T-helper 1 cell treated with Interleukin-12 subunit alpha and Interleukin-12 subunit beta and Interleukin-4 antibody, amounts not matched to agents 30 μg/mL and 1 μg/mL, for 36 hours (primary cell): ENCODE data around the gene AGTR1.
"Not testable (repeated sequence)": the region's sequence is repeated elsewhere in the genome, so short reads cannot be mapped to it uniquely, and the experiment has no call there.

Source experiments
- H3K27ac Mint-ChIP-seq: one replicate; pipeline ENCODE4 v1.8.0; 2021; ENCODE audit warnings: mild to moderate bottlenecking, mixed read lengths
- H3K27me3 Mint-ChIP-seq: one replicate; pipeline ENCODE4 v1.8.0; 2021; ENCODE audit warnings: low read depth, mixed read lengths
- H3K36me3 Mint-ChIP-seq: one replicate; pipeline ENCODE4 v1.8.0; 2021; ENCODE audit warnings: low read depth, mixed read lengths
- H3K4me1 Mint-ChIP-seq: one replicate; pipeline ENCODE4 v1.8.0; 2021; ENCODE audit warnings: low read depth, mixed read lengths
- H3K4me3 Mint-ChIP-seq: one replicate; pipeline ENCODE4 v1.8.0; 2021; ENCODE audit warnings: mild to moderate bottlenecking, moderate library complexity, mixed read lengths
- H3K9me3 Mint-ChIP-seq: one replicate; pipeline ENCODE4 v1.8.0; 2021; ENCODE audit warnings: mixed read lengths

The AGTR1 gene

GRCh38 chr3:148759430-148759829, 61.7 kb downstream of the AGTR1 start:
- Mint-ChIP-seq H3K4me1 (no peaks in the 10 kb centered on the region), H3K9me3 (no peaks in the 10 kb centered on the region), H3K27me3 (no peaks in the 10 kb centered on the region), H3K27ac (no peak overlapping the region), H3K36me3 (no peaks in the 10 kb centered on the region), H3K4me3 (no peak overlapping the region)

GRCh38 chr3:148763156-148763680, 65.5 kb downstream of the AGTR1 start:
- Mint-ChIP-seq H3K4me1 (no peaks in the 10 kb centered on the region), H3K27me3 (no peaks in the 10 kb centered on the region), H3K4me3 (no peak overlapping the region), H3K27ac (no peak overlapping the region), H3K36me3 (no peaks in the 10 kb centered on the region), H3K9me3 (no peaks in the 10 kb centered on the region)

GRCh38 chr3:148763986-148764935, 66.6 kb downstream of the AGTR1 start:
- H3K27ac Mint-ChIP-seq = no peak overlapping the region
- H3K4me3 Mint-ChIP-seq = no peak overlapping the region
- no peaks in the 10 kb centered on the region for H3K27me3 Mint-ChIP-seq
- H3K9me3 Mint-ChIP-seq = no peaks in the 10 kb centered on the region
- no peaks in the 10 kb centered on the region for H3K4me1 Mint-ChIP-seq
- H3K36me3 Mint-ChIP-seq = no peaks in the 10 kb centered on the region

GRCh38 chr3:148772361-148772760, 74.7 kb downstream of the AGTR1 start:
- no peak overlapping the region for H3K4me3 Mint-ChIP-seq
- H3K27me3 Mint-ChIP-seq = no peaks in the 10 kb centered on the region
- no peak overlapping the region for H3K27ac Mint-ChIP-seq
- no peaks in the 10 kb centered on the region for H3K9me3 Mint-ChIP-seq
- H3K36me3 Mint-ChIP-seq = no peaks in the 10 kb centered on the region
- H3K4me1 Mint-ChIP-seq = no peaks in the 10 kb centered on the region

- Mint-ChIP-seq H3K27me3 (no peaks in the 10 kb centered on the region), H3K9me3 (no peaks in the 10 kb centered on the region), H3K4me1 (no peaks in the 10 kb centered on the region), H3K27ac (no peak overlapping the region), H3K4me3 (no peak overlapping the region), H3K36me3 (no peaks in the 10 kb centered on the region)
Measured at GRCh38 chr3:148772835-148773234, 75.1 kb downstream of the AGTR1 start.

GRCh38 chr3:148773805-148774204, 76.1 kb downstream of the AGTR1 start:
- Mint-ChIP-seq H3K9me3 (no peaks in the 10 kb centered on the region), H3K27me3 (no peaks in the 10 kb centered on the region), H3K36me3 (no peaks in the 10 kb centered on the region), H3K27ac (no peak overlapping the region), H3K4me1 (no peaks in the 10 kb centered on the region), H3K4me3 (no peak overlapping the region)

GRCh38 chr3:148778926-148779325, 81.2 kb downstream of the AGTR1 start:
- no peaks in the 10 kb centered on the region for H3K9me3 Mint-ChIP-seq
- H3K4me3 Mint-ChIP-seq = no peak overlapping the region
- H3K27ac Mint-ChIP-seq = no peak overlapping the region
- H3K36me3 Mint-ChIP-seq = no peaks in the 10 kb centered on the region
- no peaks in the 10 kb centered on the region for H3K27me3 Mint-ChIP-seq
- H3K4me1 Mint-ChIP-seq = no peaks in the 10 kb centered on the region

GRCh38 chr3:148785026-148785425, 87.3 kb downstream of the AGTR1 start:
- H3K36me3 Mint-ChIP-seq, H3K27me3 Mint-ChIP-seq, H3K27ac Mint-ChIP-seq, H3K4me3 Mint-ChIP-seq, H3K4me1 Mint-ChIP-seq, H3K9me3 Mint-ChIP-seq: not testable (repeated sequence)

GRCh38 chr3:148786159-148786558, 88.5 kb downstream of the AGTR1 start:
- H3K4me1 Mint-ChIP-seq, H3K36me3 Mint-ChIP-seq, H3K4me3 Mint-ChIP-seq, H3K9me3 Mint-ChIP-seq, H3K27ac Mint-ChIP-seq, H3K27me3 Mint-ChIP-seq: not testable (repeated sequence)

GRCh38 chr3:148789146-148789545, 91.4 kb downstream of the AGTR1 start:
- no peak overlapping the region for H3K4me3 Mint-ChIP-seq
- no peaks in the 10 kb centered on the region for H3K4me1 Mint-ChIP-seq
- H3K27me3 Mint-ChIP-seq = no peaks in the 10 kb centered on the region
- no peaks in the 10 kb centered on the region for H3K36me3 Mint-ChIP-seq
- H3K9me3 Mint-ChIP-seq = no peaks in the 10 kb centered on the region
- H3K27ac Mint-ChIP-seq = no peak overlapping the region

- H3K9me3 Mint-ChIP-seq = no peaks in the 10 kb centered on the region
- H3K27me3 Mint-ChIP-seq = no peaks in the 10 kb centered on the region
- H3K4me3 Mint-ChIP-seq = no peak overlapping the region
- H3K36me3 Mint-ChIP-seq = no peaks in the 10 kb centered on the region
- no peak overlapping the region for H3K27ac Mint-ChIP-seq
- H3K4me1 Mint-ChIP-seq = no peaks in the 10 kb centered on the region
Measured at GRCh38 chr3:148789906-148790305, 92.2 kb downstream of the AGTR1 start.

GRCh38 chr3:148790370-148790769, 92.7 kb downstream of the AGTR1 start:
- Mint-ChIP-seq H3K27me3 (no peaks in the 10 kb centered on the region), H3K4me3 (no peak overlapping the region), H3K4me1 (no peaks in the 10 kb centered on the region), H3K27ac (no peak overlapping the region), H3K36me3 (no peaks in the 10 kb centered on the region), H3K9me3 (no peaks in the 10 kb centered on the region)

GRCh38 chr3:148790851-148791735, 93.4 kb downstream of the AGTR1 start:
- H3K36me3 Mint-ChIP-seq = no peaks in the 10 kb centered on the region
- no peaks in the 10 kb centered on the region for H3K9me3 Mint-ChIP-seq
- H3K27me3 Mint-ChIP-seq = no peaks in the 10 kb centered on the region
- no peak overlapping the region for H3K27ac Mint-ChIP-seq
- no peaks in the 10 kb centered on the region for H3K4me1 Mint-ChIP-seq
- no peak overlapping the region for H3K4me3 Mint-ChIP-seq

GRCh38 chr3:148791920-148792319, 94.2 kb downstream of the AGTR1 start:
- no peaks in the 10 kb centered on the region for H3K27me3 Mint-ChIP-seq
- no peaks in the 10 kb centered on the region for H3K4me1 Mint-ChIP-seq
- H3K9me3 Mint-ChIP-seq = no peaks in the 10 kb centered on the region
- no peak overlapping the region for H3K4me3 Mint-ChIP-seq
- no peaks in the 10 kb centered on the region for H3K36me3 Mint-ChIP-seq
- no peak overlapping the region for H3K27ac Mint-ChIP-seq

- no peaks in the 10 kb centered on the region for H3K4me1 Mint-ChIP-seq
- H3K9me3 Mint-ChIP-seq = no peaks in the 10 kb centered on the region
- no peak overlapping the region for H3K27ac Mint-ChIP-seq
- H3K27me3 Mint-ChIP-seq = no peaks in the 10 kb centered on the region
- no peaks in the 10 kb centered on the region for H3K36me3 Mint-ChIP-seq
- H3K4me3 Mint-ChIP-seq = no peak overlapping the region
Measured at GRCh38 chr3:148792516-148792915, 94.8 kb downstream of the AGTR1 start.
